HCT116 (cell line): ENCODE results near the gene PTCD1.

Experiments used
- CBX3 ChIP-seq: IDR thresholded peaks from 2 replicates; pipeline ENCODE4 v1.6.1; 2012; ENCODE audit warnings: low read depth
- CEBPB ChIP-seq: IDR thresholded peaks from 2 replicates; pipeline ENCODE4 v1.6.1; 2012; ENCODE audit warnings: low read depth
- CTCF ChIP-seq, 3 experiments: fragments of 200-600 bp in 1 of 3; sonication (generic) in 1 of 3; IDR thresholded peaks in 2 of 3; conservative IDR thresholded peaks in 1 of 3; 2 replicates each; pipeline ENCODE4 v1.5.1; 2012 to 2017; ENCODE audit warnings: low read depth in 2 of 3, low read length in 2 of 3, antibody characterized with exemption in 1 of 3, borderline replicate concordance in 1 of 3, control low read depth in 1 of 3, mild to moderate bottlenecking in 1 of 3, mixed read lengths in 1 of 3, mixed run types in 1 of 3, moderate library complexity in 1 of 3; ENCODE audit not compliant: insufficient read depth in 1 of 3
- EGR1 ChIP-seq: IDR thresholded peaks from 2 replicates; pipeline ENCODE4 v1.6.1; 2012; ENCODE audit warnings: low read depth
- ELF1 ChIP-seq: IDR thresholded peaks from 2 replicates; pipeline ENCODE4 v1.6.1; 2012; ENCODE audit warnings: low read depth, borderline replicate concordance
- EZH2 ChIP-seq: fragments of 200-600 bp; sonication (generic); IDR thresholded peaks from 2 replicates; pipeline ENCODE4 v1.6.1; 2017; ENCODE audit warnings: antibody characterized with exemption, mixed run types
- EZH2phosphoT487 ChIP-seq: fragments of 200-600 bp; IDR thresholded peaks from 2 replicates; pipeline ENCODE4 v1.6.1; 2018; ENCODE audit warnings: antibody characterized with exemption, borderline replicate concordance
- JUND ChIP-seq: IDR thresholded peaks from 2 replicates; pipeline ENCODE4 v1.6.1; 2012
- MAX ChIP-seq: IDR thresholded peaks from 2 replicates; pipeline ENCODE4 v1.6.1; 2012
- POLR2A ChIP-seq: IDR thresholded peaks from 2 replicates; pipeline ENCODE4 v1.7.0; 2011; ENCODE audit warnings: borderline replicate concordance; ENCODE audit not compliant: insufficient read depth, insufficient read length; ENCODE audit errors: extremely low read depth
- POLR2AphosphoS5 ChIP-seq: IDR thresholded peaks from 2 replicates; pipeline ENCODE4 v1.6.1; 2011; ENCODE audit warnings: mild to moderate bottlenecking, low read depth, low read length, moderate library complexity
- RAD21 ChIP-seq: IDR thresholded peaks from 2 replicates; pipeline ENCODE4 v1.6.1; 2012; ENCODE audit warnings: low read depth, mild to moderate bottlenecking
- SIN3A ChIP-seq: IDR thresholded peaks from 2 replicates; pipeline ENCODE4 v1.6.1; 2012; ENCODE audit warnings: low read depth
- YY1 ChIP-seq: IDR thresholded peaks from 2 replicates; pipeline ENCODE4 v1.6.1; 2011; ENCODE audit warnings: low read length, low read depth, moderate library complexity, mild to moderate bottlenecking; ENCODE audit not compliant: insufficient replicate concordance; ENCODE audit errors: extremely low read depth

- no peak for TF ChIP-seq EZH2phosphoT487
- TF ChIP-seq POLR2A = no peak
- no peak for TF ChIP-seq RAD21
- no peak for TF ChIP-seq JUND
- TF ChIP-seq ELF1 = no peak
- TF ChIP-seq CTCF (IDR thresholded peaks at IDR 0.05 in 2 of 3, conservative IDR thresholded peaks at IDR 0.05 in 1 of 3; ENCODE audit: borderline replicate concordance in 1 of 3, insufficient read depth in 1 of 3, low read depth in 2 of 3, low read length in 2 of 3) = no peak
- no peak for TF ChIP-seq EZH2
- no peak for TF ChIP-seq POLR2AphosphoS5
- TF ChIP-seq YY1 = no peak
- TF ChIP-seq SIN3A = no peak
- no peak for TF ChIP-seq MAX
- no peak for TF ChIP-seq CEBPB
- no peak for TF ChIP-seq CBX3
- no peak for TF ChIP-seq EGR1
Measured at GRCh38 chr7:99371376-99371920, 67.2 kb downstream of the PTCD1 start.
